B cell (primary cell): Measurements from ENCODE around the gene TRPM2.

ENCODE experiments used
- EZH2 ChIP-seq: IDR thresholded peaks from 2 replicates; pipeline ENCODE4 v1.6.1; 2012; ENCODE audit warnings: borderline replicate concordance, low read depth, mild to moderate bottlenecking, moderate library complexity, low read length; ENCODE audit not compliant: insufficient read depth, poor library complexity, severe bottlenecking
- TF ChIP-seq, protein P1 (sequence below): fragments of 200-600 bp; IDR thresholded peaks from one replicate; pipeline ENCODE4 v1.8.0; 2022; ENCODE audit warnings: antibody characterized with exemption, mild to moderate bottlenecking

DNA sequence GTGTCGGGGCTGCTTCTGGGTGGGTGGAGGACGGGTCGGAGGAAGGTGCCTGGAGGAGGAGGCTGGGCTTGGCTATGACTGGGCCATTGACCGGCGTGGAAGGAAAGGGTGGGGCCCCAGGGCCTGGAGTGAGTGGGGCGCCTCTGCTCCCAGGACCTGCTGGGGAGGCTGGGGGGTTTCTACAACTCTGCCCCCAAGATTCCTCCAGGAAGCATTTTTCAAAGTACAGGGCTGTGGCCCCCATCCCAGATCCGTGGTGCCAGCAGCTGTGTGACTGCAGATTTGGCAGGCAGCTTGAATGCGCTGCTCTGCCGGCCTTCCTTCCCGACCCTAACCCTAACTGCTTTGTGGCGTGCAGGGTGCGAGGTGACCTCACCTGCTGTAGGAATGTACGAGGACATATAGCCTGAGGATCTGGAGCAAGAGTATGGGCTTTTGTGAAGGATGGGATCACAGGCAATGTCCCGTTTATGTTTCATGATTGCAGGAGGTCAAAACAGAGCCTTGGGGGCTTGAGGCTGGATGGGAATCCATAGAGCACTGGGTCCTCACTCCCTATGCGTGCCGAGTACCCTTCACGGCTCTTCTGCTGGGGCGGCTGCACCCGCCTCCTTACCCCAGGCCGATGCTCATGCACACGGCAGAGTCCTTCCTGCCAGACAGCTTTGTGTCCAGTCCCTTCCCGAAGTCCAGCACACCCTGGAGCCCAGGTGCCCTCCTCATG lies 24.7 kb downstream of the TRPM2 start:
- TF ChIP-seq, protein P1, sequence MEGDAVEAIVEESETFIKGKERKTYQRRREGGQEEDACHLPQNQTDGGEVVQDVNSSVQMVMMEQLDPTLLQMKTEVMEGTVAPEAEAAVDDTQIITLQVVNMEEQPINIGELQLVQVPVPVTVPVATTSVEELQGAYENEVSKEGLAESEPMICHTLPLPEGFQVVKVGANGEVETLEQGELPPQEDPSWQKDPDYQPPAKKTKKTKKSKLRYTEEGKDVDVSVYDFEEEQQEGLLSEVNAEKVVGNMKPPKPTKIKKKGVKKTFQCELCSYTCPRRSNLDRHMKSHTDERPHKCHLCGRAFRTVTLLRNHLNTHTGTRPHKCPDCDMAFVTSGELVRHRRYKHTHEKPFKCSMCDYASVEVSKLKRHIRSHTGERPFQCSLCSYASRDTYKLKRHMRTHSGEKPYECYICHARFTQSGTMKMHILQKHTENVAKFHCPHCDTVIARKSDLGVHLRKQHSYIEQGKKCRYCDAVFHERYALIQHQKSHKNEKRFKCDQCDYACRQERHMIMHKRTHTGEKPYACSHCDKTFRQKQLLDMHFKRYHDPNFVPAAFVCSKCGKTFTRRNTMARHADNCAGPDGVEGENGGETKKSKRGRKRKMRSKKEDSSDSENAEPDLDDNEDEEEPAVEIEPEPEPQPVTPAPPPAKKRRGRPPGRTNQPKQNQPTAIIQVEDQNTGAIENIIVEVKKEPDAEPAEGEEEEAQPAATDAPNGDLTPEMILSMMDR, result no peak
- no peak for TF ChIP-seq EZH2
